Endodermal cell (in vitro differentiated cells): ENCODE data around the gene NLRP12. TPM values are rescaled to one million over a fixed set of nuclear protein-coding genes. Genes with fewer than 3 reads are reported as not detected.

Experiments
- DNase-seq: peaks from one replicate; pipeline ENCODE4 v3.0.0-alpha.2; 2017
- H3K27ac ChIP-seq: 2 replicates; pipeline ENCODE4 v1.5.1; 2013; ENCODE audit warnings: mild to moderate bottlenecking, low read depth, low read length, moderate library complexity
- H3K27me3 ChIP-seq: 2 replicates; pipeline ENCODE4 v1.6.1; 2013; ENCODE audit warnings: mild to moderate bottlenecking, low read length, moderate library complexity; ENCODE audit not compliant: insufficient read depth, control insufficient read depth, poor library complexity, severe bottlenecking
- H3K36me3 ChIP-seq: 2 replicates; pipeline ENCODE4 v1.7.0; 2013; ENCODE audit warnings: mild to moderate bottlenecking, low read length, moderate library complexity; ENCODE audit not compliant: control insufficient read depth, insufficient read depth
- H3K4me1 ChIP-seq: one replicate; pipeline ENCODE4 v1.7.0; 2013; ENCODE audit warnings: low read length; ENCODE audit not compliant: control insufficient read depth, insufficient read depth
- H3K4me3 ChIP-seq: 2 replicates; pipeline ENCODE4 v1.5.1; 2013; ENCODE audit warnings: mild to moderate bottlenecking, low read length, moderate library complexity
- H3K9ac ChIP-seq: 2 replicates; pipeline ENCODE4 v1.6.1; 2013; ENCODE audit warnings: mild to moderate bottlenecking, low read length, moderate library complexity; ENCODE audit not compliant: poor library complexity, severe bottlenecking; ENCODE audit errors: extremely low read depth
- H3K9me3 ChIP-seq: 2 replicates; pipeline ENCODE4 v1.6.1; 2013; ENCODE audit warnings: mild to moderate bottlenecking, low read length, moderate library complexity; ENCODE audit not compliant: control insufficient read depth
- H3K27ac Mint-ChIP-seq: 2 replicates; pipeline ENCODE4 v1.8.0; 2020; ENCODE audit warnings: mixed read lengths
- H3K27me3 Mint-ChIP-seq: 2 replicates; pipeline ENCODE4 v1.8.0; 2021; ENCODE audit warnings: mild to moderate bottlenecking, mixed read lengths; ENCODE audit not compliant: insufficient read depth
- H3K36me3 Mint-ChIP-seq: 2 replicates; pipeline ENCODE4 v1.8.0; 2020; ENCODE audit warnings: low read depth, mixed read lengths
- H3K4me1 Mint-ChIP-seq: 2 replicates; pipeline ENCODE4 v1.8.0; 2020; ENCODE audit warnings: mixed read lengths
- H3K4me3 Mint-ChIP-seq: 2 replicates; pipeline ENCODE4 v1.8.0; 2020; ENCODE audit warnings: mild to moderate bottlenecking, moderate library complexity, mixed read lengths
- H3K9me3 Mint-ChIP-seq: 2 replicates; pipeline ENCODE4 v1.8.0; 2020; ENCODE audit warnings: mild to moderate bottlenecking, mixed read lengths
- CTCF ChIP-seq: fragments of 200-600 bp; sonication (generic); conservative IDR thresholded peaks from 2 replicates; pipeline ENCODE4 v1.5.0; 2021; ENCODE audit warnings: antibody characterized with exemption, mild to moderate bottlenecking
- WGBS, 2 experiments: methylation state at CpG; one replicate each; pipeline versions ENCODE4 v1.1.5 to v1.1.7; 2013; ENCODE audit warnings: missing lambda C conversion rate in 2 of 2, mixed read lengths in 1 of 2; ENCODE audit not compliant: insufficient coverage in 1 of 2, insufficient read length in 1 of 2; 5-methylcytosine and 5-hydroxymethylcytosine counted together
- total RNA-seq, 2 donors: library from RNA; stranded (reverse); fragmentation: NEBNext Ultra II Directional in 1 of 2; extraction: Animal tissue kit (Norgen Biotek cat#: 25700) in 1 of 2; gene quantifications; 2 replicates in 1 of 2; 3 replicates in 1 of 2; pipeline ENCODE4 v1.2.1, GENCODE V29; 2021

NLRP12 gene
- total RNA-seq, 2 donors from 2014 or later: 0.20 to 2.6 TPM

GRCh38 chr19:53812335-53812734 lies 11.8 kb downstream of the NLRP12 start:
- Mint-ChIP-seq H3K4me3 (no peak overlapping the region), H3K27me3 (no peaks in the 10 kb centered on the region), H3K36me3 (peaks cover 6% of the 10 kb centered on the region), H3K27ac (no peak overlapping the region), H3K4me1 (peaks cover 3% of the 10 kb centered on the region), H3K9me3 (no peaks in the 10 kb centered on the region)
- Histone ChIP-seq H3K4me3 (no peak overlapping the region), H3K27ac (no peak overlapping the region), H3K4me1 (no peaks in the 10 kb centered on the region), H3K9me3 (no peaks in the 10 kb centered on the region), H3K9ac (no peak overlapping the region), H3K27me3 (no peaks in the 10 kb centered on the region), H3K36me3 (no peaks in the 10 kb centered on the region)
- 66 to 73% methylated on average over 7 of the region's 7 CpGs for WGBS, 2 experiments
- peak; percentile 70 for DNase-seq
- TF ChIP-seq CTCF: peak; percentile 72

- H3K36me3 Mint-ChIP-seq: peaks cover 6% of the 10 kb centered on the region
- no peaks in the 10 kb centered on the region for H3K27me3 Mint-ChIP-seq
- no peaks in the 10 kb centered on the region for H3K9me3 ChIP-seq
- H3K4me1 ChIP-seq: no peaks in the 10 kb centered on the region
- H3K9me3 Mint-ChIP-seq: no peaks in the 10 kb centered on the region
- H3K27me3 ChIP-seq: no peaks in the 10 kb centered on the region
- H3K9ac ChIP-seq: no peak overlapping the region
- 96 to 98% methylated on average over 21 of the region's 21 CpGs for WGBS, 2 experiments
- no peak overlapping the region for H3K27ac ChIP-seq
- H3K4me3 ChIP-seq: no peak overlapping the region
- no peak for TF ChIP-seq CTCF
- no peak for DNase-seq
- H3K4me3 Mint-ChIP-seq: no peak overlapping the region
- no peak overlapping the region for H3K27ac Mint-ChIP-seq
- no peaks in the 10 kb centered on the region for H3K36me3 ChIP-seq
- peaks cover 3% of the 10 kb centered on the region for H3K4me1 Mint-ChIP-seq
These were observed 13.2 kb downstream of the NLRP12 start for GRCh38 chr19:53810891-53811290.

GRCh38 chr19:53810187-53810546 lies 13.9 kb downstream of the NLRP12 start:
- Mint-ChIP-seq H3K27ac (no peak overlapping the region), H3K9me3 (no peaks in the 10 kb centered on the region), H3K4me1 (peaks cover 3% of the 10 kb centered on the region), H3K36me3 (peaks cover 7% of the 10 kb centered on the region), H3K27me3 (no peaks in the 10 kb centered on the region), H3K4me3 (no peak overlapping the region)
- Histone ChIP-seq H3K9ac (no peak overlapping the region), H3K4me1 (no peaks in the 10 kb centered on the region), H3K27me3 (no peaks in the 10 kb centered on the region), H3K4me3 (no peak overlapping the region), H3K9me3 (no peaks in the 10 kb centered on the region), H3K27ac (no peak overlapping the region), H3K36me3 (no peaks in the 10 kb centered on the region)
- DNase-seq: no peak
- 93 to 96% methylated on average over 7 to 13 of the region's 13 CpGs for WGBS, 2 experiments
- TF ChIP-seq CTCF: no peak
